Liver (tissue), 9 donors: ENCODE data around the gene IQCF6. TPM values are rescaled to one million over a fixed set of nuclear protein-coding genes. Genes with fewer than 3 reads are reported as not detected.

Experiments
- DNase-seq: peaks from one replicate; pipeline ENCODE4 v3.0.0-alpha.2; 2017; ENCODE audit warnings: low spot score
- H3K27ac ChIP-seq, 2 donors: one replicate each; pipeline ENCODE4 v1.7.0; 2013; ENCODE audit warnings: inconsistent platforms in 2 of 2, low read length in 2 of 2, control low read depth in 1 of 2, low read depth in 1 of 2, mild to moderate bottlenecking in 1 of 2
- H3K27me3 ChIP-seq, 4 donors: one replicate each; pipeline versions ENCODE4 v1.6.1 to v1.7.0; 2013; ENCODE audit warnings: low read length in 3 of 4, inconsistent platforms in 1 of 4, mild to moderate bottlenecking in 1 of 4, moderate library complexity in 1 of 4; ENCODE audit not compliant: control insufficient read depth in 4 of 4, insufficient read depth in 4 of 4
- H3K36me3 ChIP-seq, 4 donors: one replicate each; pipeline versions ENCODE4 v1.6.1 to v1.7.0; 2013; ENCODE audit warnings: low read length in 3 of 4, mild to moderate bottlenecking in 3 of 4, low read depth in 1 of 4, moderate library complexity in 1 of 4; ENCODE audit not compliant: control insufficient read depth in 4 of 4, insufficient read depth in 3 of 4
- H3K4me1 ChIP-seq, 4 donors: one replicate each; pipeline versions ENCODE4 v1.6.1 to v1.7.0; 2013; ENCODE audit warnings: low read length in 3 of 4, mild to moderate bottlenecking in 3 of 4, moderate library complexity in 1 of 4; ENCODE audit not compliant: control insufficient read depth in 4 of 4, insufficient read depth in 4 of 4
- H3K4me3 ChIP-seq, 3 donors: one replicate each; pipeline versions ENCODE4 v1.6.1 to v1.7.0; 2013; ENCODE audit warnings: low read length in 3 of 3, control low read depth in 1 of 3, low read depth in 1 of 3, mild to moderate bottlenecking in 1 of 3
- H3K9ac ChIP-seq, 2 donors: one replicate each; pipeline ENCODE4 v1.7.0; 2013; ENCODE audit warnings: low read length in 2 of 2, mild to moderate bottlenecking in 2 of 2, moderate library complexity in 2 of 2, control low read depth in 1 of 2, low read depth in 1 of 2
- H3K9me3 ChIP-seq, 4 donors: one replicate each; pipeline versions ENCODE4 v1.6.1 to v1.7.0; 2013; ENCODE audit warnings: low read length in 3 of 4; ENCODE audit not compliant: control insufficient read depth in 4 of 4
- EGR1 ChIP-seq, 2 donors: IDR thresholded peaks; 2 replicates each; pipeline ENCODE4 v1.6.1; 2016 to 2018; ENCODE audit warnings: antibody characterized with exemption in 2 of 2, low read depth in 2 of 2
- FOXA2 ChIP-seq: IDR thresholded peaks from 2 replicates; pipeline ENCODE4 v1.6.1; 2016; ENCODE audit warnings: antibody characterized with exemption
- HNF4G ChIP-seq: IDR thresholded peaks from 2 replicates; pipeline ENCODE4 v1.6.1; 2016; ENCODE audit warnings: antibody characterized with exemption
- NR2F2 ChIP-seq: IDR thresholded peaks from 2 replicates; pipeline ENCODE4 v1.6.1; 2016; ENCODE audit warnings: antibody characterized with exemption
- RAD21 ChIP-seq, 2 donors: IDR thresholded peaks; 2 replicates each; pipeline ENCODE4 v1.6.1; 2016; ENCODE audit warnings: antibody characterized with exemption in 2 of 2, mild to moderate bottlenecking in 2 of 2
- RXRA ChIP-seq, 2 donors: IDR thresholded peaks; 2 replicates each; pipeline ENCODE4 v1.6.1; 2017 to 2018; ENCODE audit warnings: antibody characterized with exemption in 2 of 2, mild to moderate bottlenecking in 1 of 2
- SP1 ChIP-seq: IDR thresholded peaks from 2 replicates; pipeline ENCODE4 v1.6.1; 2018; ENCODE audit warnings: antibody characterized with exemption, mild to moderate bottlenecking
- WGBS: extraction: QIAGEN DNeasy Blood & Tissue Kit; methylation state at CpG from one replicate; pipeline ENCODE4 v1.1.7; 2013; 5-methylcytosine and 5-hydroxymethylcytosine counted together
- polyA plus RNA-seq, 2 donors: library from polyadenylated mRNA; stranded (reverse) in 1 of 2; unstranded in 1 of 2; fragments of 200-250 nt in 1 of 2; fragments of >200 nt in 1 of 2; fragmentation: Nextera tagmentation in 1 of 2; extraction: Ambion mirVana in 1 of 2; gene quantifications; one replicate each; pipeline versions ENCODE4 v1.2.1 to v1.2.3, GENCODE V29; 2013 to 2015
- total RNA-seq, 2 donors: library from RNA; depleted of rRNA; stranded (reverse); fragments of >200 nt; gene quantifications; one replicate each; pipeline ENCODE4 v1.2.3, GENCODE V29; 2014
- TF ChIP-seq, protein P1 (sequence below): IDR thresholded peaks from 2 replicates; pipeline ENCODE4 v1.6.1; 2016; ENCODE audit warnings: antibody characterized with exemption, mild to moderate bottlenecking
- TF ChIP-seq, protein P2 (sequence below): IDR thresholded peaks from 2 replicates; pipeline ENCODE4 v1.6.1; 2016; ENCODE audit warnings: antibody characterized with exemption
- donor health status: healthy.
- donor health status: healthy.
- donor health status: healthy.
- donor health status: healthy.
- donor health status: healthy.

Gene IQCF6
- total and polyA plus RNA-seq, 4 donors = not detected

DNA sequence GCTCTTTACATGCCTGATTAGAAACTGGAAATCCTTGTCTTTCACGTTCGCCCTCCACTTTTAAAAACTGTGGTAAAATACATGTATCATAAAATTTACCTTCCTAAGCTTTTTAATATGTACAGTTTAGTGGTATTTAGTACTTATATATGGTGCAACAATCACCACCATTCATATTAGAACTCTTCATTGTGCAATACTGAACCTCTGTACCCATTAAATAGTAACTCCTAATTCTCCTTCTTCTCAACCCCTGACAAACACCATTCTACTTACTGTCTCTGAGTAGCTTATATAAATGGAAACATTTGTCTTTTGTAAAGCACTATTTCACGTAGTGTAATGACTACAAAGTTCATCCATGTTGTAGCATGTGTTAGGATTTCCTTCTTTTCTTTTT, 44.0 kb downstream of the IQCF6 start:
- TF ChIP-seq, protein P1, sequence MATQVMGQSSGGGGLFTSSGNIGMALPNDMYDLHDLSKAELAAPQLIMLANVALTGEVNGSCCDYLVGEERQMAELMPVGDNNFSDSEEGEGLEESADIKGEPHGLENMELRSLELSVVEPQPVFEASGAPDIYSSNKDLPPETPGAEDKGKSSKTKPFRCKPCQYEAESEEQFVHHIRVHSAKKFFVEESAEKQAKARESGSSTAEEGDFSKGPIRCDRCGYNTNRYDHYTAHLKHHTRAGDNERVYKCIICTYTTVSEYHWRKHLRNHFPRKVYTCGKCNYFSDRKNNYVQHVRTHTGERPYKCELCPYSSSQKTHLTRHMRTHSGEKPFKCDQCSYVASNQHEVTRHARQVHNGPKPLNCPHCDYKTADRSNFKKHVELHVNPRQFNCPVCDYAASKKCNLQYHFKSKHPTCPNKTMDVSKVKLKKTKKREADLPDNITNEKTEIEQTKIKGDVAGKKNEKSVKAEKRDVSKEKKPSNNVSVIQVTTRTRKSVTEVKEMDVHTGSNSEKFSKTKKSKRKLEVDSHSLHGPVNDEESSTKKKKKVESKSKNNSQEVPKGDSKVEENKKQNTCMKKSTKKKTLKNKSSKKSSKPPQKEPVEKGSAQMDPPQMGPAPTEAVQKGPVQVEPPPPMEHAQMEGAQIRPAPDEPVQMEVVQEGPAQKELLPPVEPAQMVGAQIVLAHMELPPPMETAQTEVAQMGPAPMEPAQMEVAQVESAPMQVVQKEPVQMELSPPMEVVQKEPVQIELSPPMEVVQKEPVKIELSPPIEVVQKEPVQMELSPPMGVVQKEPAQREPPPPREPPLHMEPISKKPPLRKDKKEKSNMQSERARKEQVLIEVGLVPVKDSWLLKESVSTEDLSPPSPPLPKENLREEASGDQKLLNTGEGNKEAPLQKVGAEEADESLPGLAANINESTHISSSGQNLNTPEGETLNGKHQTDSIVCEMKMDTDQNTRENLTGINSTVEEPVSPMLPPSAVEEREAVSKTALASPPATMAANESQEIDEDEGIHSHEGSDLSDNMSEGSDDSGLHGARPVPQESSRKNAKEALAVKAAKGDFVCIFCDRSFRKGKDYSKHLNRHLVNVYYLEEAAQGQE = no peak
- TF ChIP-seq NR2F2 (no peak), FOXA2 (no peak), RXRA (IDR thresholded peaks at IDR 0.05) (no peak), HNF4G (no peak), RAD21 (IDR thresholded peaks at IDR 0.05) (no peak), SP1 (no peak)
- TF ChIP-seq, protein P2, sequence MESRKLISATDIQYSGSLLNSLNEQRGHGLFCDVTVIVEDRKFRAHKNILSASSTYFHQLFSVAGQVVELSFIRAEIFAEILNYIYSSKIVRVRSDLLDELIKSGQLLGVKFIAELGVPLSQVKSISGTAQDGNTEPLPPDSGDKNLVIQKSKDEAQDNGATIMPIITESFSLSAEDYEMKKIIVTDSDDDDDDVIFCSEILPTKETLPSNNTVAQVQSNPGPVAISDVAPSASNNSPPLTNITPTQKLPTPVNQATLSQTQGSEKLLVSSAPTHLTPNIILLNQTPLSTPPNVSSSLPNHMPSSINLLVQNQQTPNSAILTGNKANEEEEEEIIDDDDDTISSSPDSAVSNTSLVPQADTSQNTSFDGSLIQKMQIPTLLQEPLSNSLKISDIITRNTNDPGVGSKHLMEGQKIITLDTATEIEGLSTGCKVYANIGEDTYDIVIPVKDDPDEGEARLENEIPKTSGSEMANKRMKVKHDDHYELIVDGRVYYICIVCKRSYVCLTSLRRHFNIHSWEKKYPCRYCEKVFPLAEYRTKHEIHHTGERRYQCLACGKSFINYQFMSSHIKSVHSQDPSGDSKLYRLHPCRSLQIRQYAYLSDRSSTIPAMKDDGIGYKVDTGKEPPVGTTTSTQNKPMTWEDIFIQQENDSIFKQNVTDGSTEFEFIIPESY = no peak
- Histone ChIP-seq H3K4me1 (no peaks in the 10 kb centered on the region), H3K27me3 (peaks cover 0 to 5% (median 0%) of the 10 kb centered on the region in 4 donors), H3K9ac (no peak overlapping the region), H3K27ac (no peak overlapping the region), H3K4me3 (no peak overlapping the region), H3K9me3 (no peaks in the 10 kb centered on the region), H3K36me3 (no peaks in the 10 kb centered on the region)
- no peak for DNase-seq
- 79% methylated on average over 3 of the region's 3 CpGs for WGBS

GRCh38 chr3:51734572-51734907, 44.5 kb downstream of the IQCF6 start:
- H3K9ac ChIP-seq = no peak overlapping the region

More at GRCh38 chr3:51734572-51734907, 44.5 kb downstream of the IQCF6 start:
- TF ChIP-seq, protein P2 = no peak
- TF ChIP-seq EGR1 (IDR thresholded peaks at IDR 0.05; ENCODE audit: low read depth in 2 of 2) = no peak
- no peak for TF ChIP-seq RXRA (IDR thresholded peaks at IDR 0.05)
- no peak overlapping the region for H3K4me3 ChIP-seq
- H3K27ac ChIP-seq = no peak overlapping the region
- H3K4me1 ChIP-seq = no peaks in the 10 kb centered on the region
- WGBS = 34% methylated on average over 3 of the region's 3 CpGs
- peaks cover 0 to 5% (median 0%) of the 10 kb centered on the region in 4 donors for H3K27me3 ChIP-seq
- no peaks in the 10 kb centered on the region for H3K9me3 ChIP-seq
- no peaks in the 10 kb centered on the region for H3K36me3 ChIP-seq
- no peak for DNase-seq
